EH (cell line): ENCODE data around the gene SH3PXD2B.

Experiments
- DNase-seq: peaks from one replicate; pipeline ENCODE4 v3.0.0-alpha.2; 2015; ENCODE audit warnings: low read depth

The SH3PXD2B gene

DNA sequence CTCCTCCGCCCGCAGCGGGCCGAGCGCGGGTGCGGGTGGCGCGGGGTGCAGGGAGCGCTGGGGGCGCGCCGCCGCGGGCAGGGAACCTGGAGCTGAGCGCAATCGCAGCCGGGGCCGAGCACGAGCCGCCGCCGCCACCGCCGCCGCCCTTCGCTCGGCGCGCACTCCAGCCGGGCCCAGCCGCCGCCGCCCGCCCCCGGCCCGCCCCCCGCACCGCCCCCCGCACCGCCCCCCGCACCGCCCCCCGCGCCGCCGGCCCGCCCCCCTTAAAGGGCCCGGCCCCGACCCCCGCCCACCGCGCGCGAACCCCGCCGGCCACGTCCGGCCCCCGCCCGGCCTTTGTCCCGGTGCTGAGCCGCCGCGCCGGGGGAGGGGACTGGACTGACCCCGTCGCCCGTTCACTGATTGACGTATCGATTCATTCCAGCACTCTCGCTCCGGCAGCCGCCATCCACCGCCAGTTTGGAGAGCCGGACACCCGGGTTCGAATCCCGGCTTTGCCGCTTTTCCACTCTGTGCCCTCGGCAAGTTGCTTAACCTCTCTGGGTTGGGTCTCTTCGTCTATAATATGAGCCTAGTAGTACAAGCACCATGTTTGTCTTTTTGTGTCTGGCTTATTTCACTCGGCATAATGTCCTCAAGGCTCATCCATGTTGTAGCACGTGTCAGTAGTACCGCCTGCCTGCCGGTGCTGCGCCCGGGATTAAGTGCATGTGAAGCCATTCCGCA lies at the start of gene SH3PXD2B:
Gene SH3PXD2B (minus strand): TSS at position 168 of the 729 bp plus-strand sequence. CDS start 173 bp downstream, outside the sequence.
- peak; percentile 70 for DNase-seq

DNA sequence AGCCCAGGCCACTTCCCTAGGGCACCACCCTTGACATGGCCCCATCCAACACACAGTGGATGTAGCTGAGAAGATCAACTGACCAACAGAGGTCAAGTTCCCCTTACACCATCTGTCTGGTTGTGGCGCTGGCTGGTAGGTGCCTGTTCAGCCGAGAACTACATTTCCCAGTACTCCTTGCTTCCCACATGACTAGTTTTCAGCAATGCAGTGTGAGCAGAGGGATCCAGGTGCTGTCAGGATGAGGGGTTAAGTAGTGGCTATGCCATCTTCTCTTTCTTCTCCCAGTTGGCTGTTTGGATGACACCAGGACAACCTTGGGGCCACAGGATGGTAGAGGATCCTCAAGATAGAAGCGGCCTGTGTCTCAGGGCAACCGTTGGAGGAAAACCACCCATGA lies 48.6 kb upstream of the SH3PXD2B start:
- DNase-seq, result no peak

DNA sequence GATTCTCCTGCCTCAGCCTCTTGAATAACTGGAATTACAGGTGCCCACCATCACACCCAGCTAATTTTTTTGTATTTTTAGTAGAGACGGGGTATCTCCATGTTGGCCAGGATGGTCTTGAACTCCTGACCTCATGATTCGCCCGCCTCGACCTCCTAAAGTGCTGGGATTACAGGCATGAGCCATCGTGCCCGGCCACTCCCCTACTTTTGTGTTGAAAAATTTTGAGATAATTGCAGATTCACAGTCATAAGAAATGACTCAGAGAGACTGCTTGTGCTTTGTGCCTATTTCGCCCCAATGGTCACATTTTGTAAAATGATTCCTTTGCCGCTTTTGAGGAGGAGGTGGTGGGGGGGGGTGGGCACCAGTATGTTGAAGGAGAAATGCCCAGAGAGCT lies 48.1 kb upstream of the SH3PXD2B start:
- no peak for DNase-seq

DNA sequence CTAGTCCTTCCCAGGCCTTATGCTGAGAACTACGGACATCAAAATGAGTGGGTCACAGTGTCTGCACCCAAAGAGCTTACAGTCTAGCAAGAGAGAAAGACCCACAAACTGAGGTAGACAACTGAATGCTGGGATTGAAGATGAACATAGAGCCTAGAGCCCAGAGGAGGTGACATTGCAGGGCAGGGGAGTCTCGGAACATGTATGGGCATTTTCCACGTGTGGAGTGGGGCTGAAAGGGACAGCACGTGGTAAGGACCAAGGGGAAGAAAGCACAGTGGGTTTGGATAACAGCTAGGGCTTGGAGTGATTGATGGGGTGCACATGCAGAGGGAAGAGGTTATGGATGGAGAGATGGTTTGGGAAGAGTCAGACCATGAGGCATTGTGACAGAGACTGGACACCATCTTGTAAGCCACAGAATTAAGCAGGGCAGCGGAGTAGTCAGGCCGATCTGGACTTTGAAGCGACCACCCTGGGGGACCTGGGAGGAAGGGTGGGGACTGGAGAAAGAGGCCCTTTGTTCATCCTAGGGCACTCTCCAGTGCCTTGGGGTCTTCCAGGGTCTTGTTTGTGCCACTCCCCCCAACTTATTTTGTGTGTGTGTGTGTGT lies 47.5 kb upstream of the SH3PXD2B start:
- no peak for DNase-seq

DNA sequence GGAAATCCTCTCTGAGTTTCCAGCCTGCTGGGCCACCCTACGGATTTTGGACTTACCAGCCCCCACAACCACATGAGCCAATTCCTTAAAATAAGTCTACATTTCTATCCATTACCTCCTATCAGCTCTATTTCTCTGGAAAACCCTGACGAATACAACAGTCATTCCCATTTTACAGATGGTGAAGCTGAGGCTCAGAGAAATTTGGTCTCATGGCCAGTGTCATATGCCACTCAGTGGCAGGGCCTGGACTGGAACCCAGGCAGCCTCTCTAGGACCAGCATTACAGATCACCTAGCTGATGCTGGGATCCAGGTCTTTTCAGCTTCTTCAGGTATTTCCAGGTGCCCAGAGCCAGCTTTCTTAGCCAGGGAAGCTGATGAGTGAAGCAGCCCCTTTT lies 45.0 kb upstream of the SH3PXD2B start:
- no peak for DNase-seq

DNA sequence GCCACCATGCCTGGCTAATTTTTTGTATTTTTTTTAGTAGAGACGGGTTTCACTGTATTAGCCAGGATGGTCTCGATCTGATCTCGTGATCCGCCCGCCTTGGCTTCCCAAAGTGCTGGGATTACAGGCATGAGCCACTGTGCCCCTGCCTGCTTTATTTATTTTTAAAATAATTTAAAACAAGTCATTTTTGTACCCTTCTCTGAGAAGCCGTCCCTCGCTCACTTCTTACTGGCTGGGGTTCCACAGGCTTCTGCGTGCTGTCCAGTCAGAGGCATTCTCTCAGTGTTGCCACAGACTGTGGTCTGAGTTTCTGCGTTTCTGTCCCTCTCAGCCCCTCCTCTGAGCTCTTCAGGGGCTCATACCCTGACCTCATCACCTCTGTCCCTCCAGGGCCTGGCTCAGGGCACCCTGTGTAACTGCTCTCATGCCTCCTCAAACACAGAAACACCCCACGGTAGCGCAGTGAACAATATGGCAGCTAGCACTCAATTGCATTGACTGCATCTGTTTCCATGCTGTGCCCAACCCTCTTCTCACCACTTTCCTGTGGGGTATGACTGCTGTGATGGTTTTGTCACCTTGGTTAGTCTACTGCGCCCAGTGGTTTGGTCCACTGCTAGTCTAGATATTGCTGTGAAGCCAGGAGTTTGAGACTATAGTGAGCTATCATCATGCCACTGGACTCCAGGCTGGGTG lies 44.3 kb upstream of the SH3PXD2B start:
- no peak for DNase-seq

DNA sequence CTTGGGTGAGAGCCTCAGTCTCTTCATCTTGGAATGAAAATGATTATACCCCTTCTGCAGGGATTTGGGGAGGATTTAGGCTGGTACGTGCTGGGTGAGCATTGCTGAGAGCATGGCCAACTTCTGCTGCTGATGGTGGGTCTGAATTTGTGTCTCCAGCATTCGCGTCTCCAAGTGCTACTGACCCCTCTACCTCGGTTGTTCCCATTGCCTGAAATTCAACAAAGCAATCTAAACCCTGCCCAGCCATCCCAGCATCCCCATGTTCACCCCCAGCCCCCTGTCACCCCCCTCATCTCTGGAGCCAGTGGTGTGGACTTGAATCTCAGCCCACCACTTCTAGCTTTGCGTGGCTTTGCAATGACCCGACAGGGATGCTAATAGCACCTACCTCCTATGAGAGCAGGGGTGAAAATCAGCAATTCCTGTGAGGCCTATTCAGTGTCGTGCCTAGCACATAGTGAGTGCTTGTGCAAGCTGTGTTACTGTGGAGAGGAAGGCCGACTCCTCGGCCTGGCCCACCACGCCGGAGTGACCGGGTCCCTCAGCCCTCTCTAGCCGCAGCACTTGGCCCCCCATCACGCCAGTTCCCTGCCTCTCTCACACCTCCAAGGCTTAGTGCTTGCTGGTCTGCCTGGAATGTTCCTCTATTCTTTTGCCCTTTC lies 43.4 kb upstream of the SH3PXD2B start:
- DNase-seq, result no peak

DNA sequence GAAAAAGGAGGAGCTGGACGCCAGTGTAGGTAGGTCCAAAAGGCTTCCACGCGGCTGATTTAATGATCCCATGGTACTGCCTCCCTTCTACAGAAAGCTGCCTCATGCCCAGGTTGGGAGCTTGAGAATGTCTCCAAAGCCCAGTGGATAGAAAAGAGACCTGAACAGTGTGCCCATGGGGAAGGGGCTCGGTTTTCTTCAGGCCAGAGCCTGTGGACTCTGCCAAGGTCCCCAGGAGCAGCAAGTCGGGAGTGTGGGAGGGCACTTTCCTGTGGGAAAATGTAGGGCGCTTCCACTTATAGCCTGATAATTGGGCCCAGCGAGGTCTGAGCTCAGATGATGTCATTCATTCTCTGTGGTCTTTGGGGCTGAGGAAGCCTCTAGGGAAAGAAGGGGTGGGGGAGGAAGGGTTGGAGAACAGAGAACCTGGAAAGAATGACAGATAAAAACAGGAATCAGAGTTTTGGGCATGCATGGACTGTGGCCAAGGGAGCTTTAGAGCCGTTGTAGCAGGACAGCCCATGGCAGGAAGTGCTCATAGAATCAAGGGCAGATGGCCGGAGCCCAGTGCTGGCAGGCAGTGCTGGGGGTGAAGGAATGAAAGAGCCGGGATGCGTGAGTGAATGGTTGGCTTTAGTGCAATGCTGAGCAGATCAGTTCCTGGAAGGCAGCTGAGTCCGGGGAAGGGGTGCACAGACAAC lies 42.5 kb upstream of the SH3PXD2B start:
- DNase-seq, result peak; percentile 89

DNA sequence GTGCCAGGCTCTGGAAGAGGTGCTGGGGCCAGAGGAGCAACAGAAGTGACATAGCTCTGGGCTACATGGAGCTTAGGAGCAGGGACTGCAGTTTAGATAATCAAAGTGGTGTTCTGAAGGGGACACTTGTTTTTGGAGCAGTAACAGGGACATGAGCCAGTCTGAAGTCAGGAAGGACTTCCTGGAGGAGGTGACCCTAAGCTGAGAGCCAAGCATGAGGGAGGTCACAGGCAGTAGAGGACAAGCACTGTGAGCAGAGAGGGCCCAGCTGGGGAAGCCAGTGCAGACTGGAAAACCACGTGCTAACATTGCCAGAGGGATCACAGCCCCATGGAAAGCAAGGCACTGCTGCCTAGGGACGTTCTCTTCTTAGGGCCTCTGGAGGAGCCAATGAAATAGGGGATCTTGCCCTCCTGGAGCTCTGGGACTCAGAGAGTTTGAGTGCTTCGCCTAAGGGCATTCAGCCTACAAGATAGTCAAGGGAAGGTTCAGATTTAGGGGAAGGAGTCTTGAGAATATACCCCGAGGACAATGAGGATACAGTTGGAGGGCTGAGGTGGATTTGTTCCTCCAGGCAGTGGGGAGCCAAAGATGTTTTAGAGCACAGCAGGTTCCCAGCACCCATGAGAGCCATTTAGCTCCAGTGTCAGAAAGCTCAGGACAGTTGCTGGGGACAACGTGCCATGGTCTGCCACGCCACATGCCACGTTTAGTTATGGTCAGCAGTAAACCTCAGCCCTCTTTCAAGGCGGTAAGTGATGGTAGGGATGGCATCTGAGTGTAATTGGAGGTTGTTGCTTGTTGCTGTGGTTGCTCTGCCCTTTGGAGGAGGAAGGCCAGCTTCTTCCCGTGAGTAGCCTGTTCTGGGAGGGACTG lies 40.5 kb upstream of the SH3PXD2B start:
- no peak for DNase-seq

DNA sequence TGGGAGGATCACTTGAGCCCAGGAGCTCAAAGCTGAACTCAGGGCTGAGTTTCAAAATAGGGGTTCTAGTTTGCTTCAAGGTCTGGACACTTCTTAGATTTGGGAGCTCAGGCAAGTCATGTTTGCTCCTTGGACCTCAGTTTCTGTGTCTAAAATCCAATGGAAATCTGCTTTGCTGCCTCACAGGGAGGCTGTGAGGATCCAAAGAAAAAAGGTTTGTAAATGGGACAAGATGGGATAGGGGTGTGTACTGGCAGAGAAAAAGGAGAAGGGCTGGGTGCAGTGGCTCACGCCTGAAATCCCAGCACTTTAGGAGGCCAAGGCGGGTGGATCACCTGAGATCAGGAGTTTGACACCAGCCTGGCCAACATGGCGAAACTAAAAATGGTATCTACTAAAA lies 39.6 kb upstream of the SH3PXD2B start:
- no peak for DNase-seq

DNA sequence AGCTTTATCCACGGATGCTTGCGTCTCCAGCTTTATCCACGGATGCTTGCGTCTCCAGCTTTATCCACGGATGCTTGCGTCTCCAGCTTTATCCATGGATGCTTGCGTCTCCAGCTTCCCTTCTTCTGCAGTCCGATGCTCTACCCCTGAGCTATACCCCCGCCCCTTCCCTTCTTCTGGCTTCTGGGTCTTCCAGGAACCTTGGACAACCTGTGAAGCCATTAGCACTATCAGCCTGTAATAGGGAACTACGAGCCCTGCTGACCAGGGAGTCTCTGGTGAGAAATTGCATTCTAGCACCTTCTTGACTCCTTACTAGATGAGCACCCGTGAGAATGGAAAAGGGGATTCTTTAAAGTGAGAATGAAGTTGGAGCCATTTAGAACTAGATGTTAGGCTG lies 39.1 kb upstream of the SH3PXD2B start:
- no peak for DNase-seq

DNA sequence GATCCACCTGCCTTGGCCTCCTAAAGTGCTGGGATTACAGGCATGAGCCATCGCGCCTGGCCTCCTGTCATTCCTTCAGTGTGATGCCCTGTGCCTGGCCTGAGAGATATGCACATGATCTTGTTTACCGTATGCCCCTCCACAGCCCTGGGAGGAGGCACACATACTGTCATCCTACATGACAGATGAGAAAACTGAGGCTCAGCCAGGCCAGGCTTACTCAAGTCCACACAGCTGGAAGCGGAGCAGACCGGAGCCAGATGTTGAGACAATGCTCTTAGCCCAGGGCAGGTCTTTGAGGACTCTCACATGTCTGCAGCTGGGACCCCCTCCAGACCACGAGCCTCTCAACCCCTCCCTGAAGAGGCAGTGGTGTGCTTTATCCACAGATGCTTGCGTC lies 38.7 kb upstream of the SH3PXD2B start:
- DNase-seq, result no peak

DNA sequence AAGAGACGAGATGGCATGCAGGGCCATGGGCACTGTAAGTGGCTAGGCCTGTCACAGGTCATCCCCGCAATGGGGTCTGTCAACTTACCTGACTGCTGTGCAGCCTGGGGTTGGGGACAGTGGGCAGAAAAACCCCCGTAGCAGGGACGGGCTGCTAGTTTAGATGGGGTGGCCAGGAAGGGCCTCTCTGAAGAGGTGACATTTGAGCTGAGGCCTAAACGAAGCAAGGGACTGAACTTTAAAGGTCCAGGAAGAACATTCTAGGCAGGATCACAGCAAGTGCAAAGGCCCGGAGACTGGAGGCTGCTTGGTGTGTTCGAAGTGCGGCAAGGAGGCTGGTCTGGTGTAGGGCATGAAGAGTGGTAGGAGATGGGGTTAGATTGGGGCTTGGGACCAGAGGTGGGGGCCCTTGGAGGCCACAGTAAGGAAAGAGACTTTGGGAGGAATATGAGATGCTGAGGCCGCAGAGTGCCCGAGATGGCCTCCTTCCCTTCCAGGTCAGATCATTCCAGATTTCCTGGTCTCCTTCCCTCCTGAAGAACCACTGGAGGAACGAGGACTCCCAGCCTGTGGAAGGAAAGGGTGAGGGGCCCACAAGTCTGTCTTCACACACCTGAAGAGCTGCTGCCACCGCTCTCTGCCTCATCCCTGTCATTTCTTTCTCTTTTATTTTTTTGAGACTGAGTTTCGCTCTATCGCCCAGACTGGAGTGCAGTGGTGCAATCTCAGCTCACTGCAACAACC lies 37.9 kb upstream of the SH3PXD2B start:
- DNase-seq, result no peak

DNA sequence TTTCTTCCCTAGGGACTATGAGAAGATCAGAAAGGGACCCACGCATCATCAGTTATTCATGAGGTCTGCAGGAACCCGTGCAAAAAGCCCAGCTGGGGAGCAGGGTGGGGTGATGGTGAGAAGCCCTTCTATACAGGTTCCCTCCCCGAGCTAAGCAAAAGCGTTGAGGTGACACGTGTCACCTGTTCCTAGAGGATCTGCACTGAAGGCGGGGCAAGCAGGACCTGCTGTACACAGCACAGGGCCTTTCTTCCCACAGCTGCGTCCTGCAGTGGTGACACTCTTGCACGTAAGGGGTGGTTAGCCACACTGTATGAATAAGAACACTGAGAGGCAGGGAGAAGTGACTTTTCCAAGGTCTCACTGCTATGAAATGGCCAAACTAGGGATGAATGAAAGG lies 37.2 kb upstream of the SH3PXD2B start:
- no peak for DNase-seq

DNA sequence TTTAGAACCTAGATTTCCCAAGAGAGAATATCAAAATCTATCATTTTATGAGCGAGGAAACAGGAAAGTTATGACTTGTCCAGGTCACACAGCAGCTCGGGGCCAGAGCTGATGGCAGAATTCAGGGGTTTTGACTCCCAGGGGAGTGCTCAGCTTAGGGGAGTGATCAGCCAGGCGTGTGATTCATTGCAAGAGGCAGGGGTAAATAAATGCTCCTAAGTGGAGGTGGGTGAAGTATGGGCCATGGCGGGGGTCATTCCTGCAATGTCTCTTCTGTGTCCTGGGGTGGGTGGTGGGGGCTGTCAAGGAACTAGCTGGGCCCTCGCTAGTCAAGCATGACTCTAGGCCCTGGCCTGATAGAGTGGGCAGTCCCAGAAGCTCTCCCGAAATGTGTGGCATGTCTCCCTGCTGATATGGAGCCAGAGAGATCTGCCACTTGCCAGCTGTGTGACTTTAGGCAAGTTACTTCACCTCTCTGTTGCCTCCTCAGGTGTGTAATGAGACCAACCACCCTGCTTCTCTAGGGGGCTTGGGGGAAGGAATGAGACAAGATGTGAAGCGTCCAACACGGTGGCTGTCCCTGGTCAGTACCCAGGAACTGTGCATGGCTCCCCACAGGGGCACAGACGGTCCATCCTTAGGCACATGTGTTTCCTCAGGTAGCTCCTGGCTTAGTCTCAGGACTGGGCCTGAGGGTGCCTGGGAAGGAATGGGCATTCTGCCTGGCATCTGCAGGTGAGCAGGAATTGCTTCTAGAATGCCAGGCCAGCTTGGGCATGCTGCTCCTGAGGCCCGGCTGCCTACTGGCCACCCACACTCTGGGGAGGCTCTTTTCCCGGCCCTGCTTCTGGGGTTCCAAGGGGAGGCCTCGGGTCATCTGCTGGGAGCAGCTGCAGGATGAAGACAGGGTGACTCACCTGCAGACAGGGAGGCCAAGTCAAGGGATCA lies 36.5 kb upstream of the SH3PXD2B start:
- DNase-seq, result no peak

DNA sequence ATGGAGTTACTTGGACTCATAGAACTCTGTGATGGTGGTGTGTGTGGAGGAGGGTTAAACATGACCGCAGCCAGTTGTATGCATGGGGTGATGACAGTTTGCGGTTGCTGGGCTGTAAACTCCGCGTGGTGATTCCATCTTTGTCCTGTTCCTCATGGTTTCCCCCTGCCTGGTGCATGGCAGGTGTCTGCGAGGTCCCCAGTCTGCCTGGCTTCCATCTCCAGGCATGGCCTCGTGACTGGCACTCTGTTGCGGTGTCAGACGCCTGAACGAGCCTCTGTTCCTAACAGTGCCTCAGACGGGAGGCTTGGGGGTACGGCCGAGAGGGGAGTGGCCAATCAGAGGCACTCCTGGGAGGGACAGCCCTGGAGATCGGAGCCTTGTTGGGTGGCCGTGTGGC lies 33.9 kb upstream of the SH3PXD2B start:
- no peak for DNase-seq

DNA sequence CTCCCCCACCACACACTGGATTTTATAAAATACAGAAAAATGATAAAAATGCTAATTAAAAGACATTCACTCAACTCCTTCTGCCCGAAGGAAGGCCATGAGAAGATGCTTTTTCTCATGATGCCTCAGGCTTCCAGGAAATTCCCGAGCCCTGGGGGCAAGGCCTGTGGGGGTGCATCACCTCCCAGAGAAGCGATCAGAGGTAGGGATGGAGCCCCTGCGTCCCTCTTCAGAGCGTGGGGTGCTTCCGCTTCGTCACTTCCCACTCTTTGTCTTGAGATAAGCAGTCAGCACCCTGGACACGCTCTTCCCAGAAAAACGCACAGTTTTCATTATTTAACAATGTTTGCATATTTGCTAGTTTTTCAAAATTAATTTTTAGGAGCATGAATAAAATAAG lies 33.3 kb upstream of the SH3PXD2B start:
- DNase-seq, result peak; percentile 13

DNA sequence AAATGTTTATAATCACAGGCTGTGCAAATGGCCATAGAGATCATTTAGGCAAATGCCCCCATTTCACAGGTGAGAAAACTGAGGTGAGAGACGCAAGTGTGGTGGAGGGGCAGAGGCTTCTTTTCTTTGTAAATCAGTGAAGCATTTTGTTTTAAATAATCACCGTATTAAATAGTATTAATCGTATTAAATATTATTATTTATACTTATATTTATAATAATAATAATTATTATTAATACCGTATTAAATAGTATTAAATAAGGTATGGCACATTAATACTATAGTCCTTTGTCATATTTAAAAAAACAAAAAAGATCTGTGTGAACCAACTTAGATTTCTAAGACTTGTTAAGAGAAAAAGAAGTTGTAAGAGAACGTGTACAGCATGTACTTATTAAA lies 32.6 kb upstream of the SH3PXD2B start:
- no peak for DNase-seq

DNA sequence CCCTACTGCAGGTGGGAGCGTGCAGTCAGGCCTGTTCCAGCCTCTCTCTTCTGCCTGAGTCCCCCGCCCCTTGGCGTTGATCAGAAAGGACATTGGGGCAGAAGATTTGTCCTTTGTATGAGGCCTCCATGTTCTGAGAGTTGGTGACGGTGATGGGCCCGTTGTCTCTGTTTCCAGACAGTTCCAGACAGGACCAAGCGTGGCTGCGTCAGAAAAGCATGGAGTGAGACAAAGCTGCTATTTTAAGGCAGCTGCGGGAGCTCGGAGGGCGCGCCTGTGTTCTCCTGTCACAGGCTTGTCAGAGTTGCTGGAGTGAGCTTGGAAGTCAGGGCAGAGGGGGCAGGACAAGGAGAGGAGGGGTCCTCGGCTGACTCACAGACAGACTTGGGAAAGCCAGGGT lies 32.1 kb upstream of the SH3PXD2B start:
- DNase-seq, result no peak
